Keratinocyte (primary cell): ENCODE data around the gene GPT2.
"Not testable (repeated sequence)": the region's sequence is repeated elsewhere in the genome, so short reads cannot be mapped to it uniquely, and the experiment has no call there.

ENCODE experiments used
- CTCF ChIP-seq, 3 experiments: IDR thresholded peaks in 1 of 3; conservative IDR thresholded peaks in 1 of 3; optimal IDR thresholded peaks in 1 of 3; 2 replicates in 2 of 3; 3 replicates in 1 of 3; pipeline versions ENCODE3 to v1.5.1; 2011; ENCODE audit warnings: low read length in 3 of 3, mild to moderate bottlenecking in 3 of 3, moderate library complexity in 2 of 3, control low read depth in 1 of 3, inconsistent platforms in 1 of 3; ENCODE audit not compliant: insufficient read depth in 2 of 3; ENCODE audit errors: extremely low read depth in 1 of 3
- EZH2 ChIP-seq: IDR thresholded peaks from one replicate; pipeline ENCODE4 v1.6.1; 2012; ENCODE audit warnings: inconsistent platforms, mild to moderate bottlenecking, low read length, moderate library complexity

GRCh38 chr16:46944713-46945112 lies 60.6 kb downstream of the GPT2 start:
- TF ChIP-seq CTCF (optimal IDR thresholded peaks at IDR 0.05 in 1 of 3, IDR thresholded peaks at IDR 0.05 in 1 of 3, conservative IDR thresholded peaks at IDR 0.05 in 1 of 3; ENCODE audit: extremely low read depth in 1 of 3, insufficient read depth in 2 of 3, low read length in 3 of 3); EZH2: not testable (repeated sequence)
